Activated CD4-positive, alpha-beta T cell treated with anti-CD3 and anti-CD28 coated beads, Interleukin-2, Interleukin-4, amounts not matched to agents 100 ng/mL and 50 ng/mL, durations not matched to agents 16 hours and 8 hours (primary cell): ENCODE results near the gene OR8S1.
"Not testable (repeated sequence)": the region's sequence is repeated elsewhere in the genome, so short reads cannot be mapped to it uniquely, and the experiment has no call there.

Source experiments
- DNase-seq: peaks from one replicate; pipeline ENCODE4 v3.0.0-alpha.2; 2020; ENCODE audit warnings: low spot score

The OR8S1 gene

GRCh38 chr12:48525332-48525731, at the start of gene OR8S1:
Gene OR8S1, plus strand, starts transcription at chr12:48525632. Its CDS starts 0 bp downstream, at chr12:48525632.
- no peak for DNase-seq

- DNase-seq: no peak
Observed at GRCh38 chr12:48482198-48482597, 43.2 kb upstream of the OR8S1 start, which contains the start of gene C12orf54. Gene C12orf54, plus strand, starts transcription at chr12:48482498. Its CDS starts 799 bp downstream, at chr12:48483297.

GRCh38 chr12:48482930-48483329, 42.5 kb upstream of the OR8S1 start:
- DNase-seq: no peak

GRCh38 chr12:48486261-48486660, 39.2 kb upstream of the OR8S1 start:
- no peak for DNase-seq

- DNase-seq: no peak
Observed at GRCh38 chr12:48486679-48487078, 38.8 kb upstream of the OR8S1 start.

GRCh38 chr12:48489012-48489411, 36.4 kb upstream of the OR8S1 start:
- DNase-seq: peak; percentile 4

- not testable (repeated sequence) for DNase-seq
Observed at GRCh38 chr12:48489456-48489855, 36.0 kb upstream of the OR8S1 start.

GRCh38 chr12:48500281-48500680, 25.2 kb upstream of the OR8S1 start:
- not testable (repeated sequence) for DNase-seq

GRCh38 chr12:48506836-48507235, 18.6 kb upstream of the OR8S1 start:
- not testable (repeated sequence) for DNase-seq

GRCh38 chr12:48508987-48509386, 16.4 kb upstream of the OR8S1 start:
- DNase-seq: no peak

GRCh38 chr12:48510111-48510510, 15.3 kb upstream of the OR8S1 start:
- DNase-seq: no peak

GRCh38 chr12:48512855-48513254, 12.6 kb upstream of the OR8S1 start:
- no peak for DNase-seq

GRCh38 chr12:48514728-48515127, 10.7 kb upstream of the OR8S1 start:
- no peak for DNase-seq

- not testable (repeated sequence) for DNase-seq
Observed at GRCh38 chr12:48520381-48520780, 5.1 kb upstream of the OR8S1 start.

- no peak for DNase-seq
Observed at GRCh38 chr12:48527891-48528670, 2.6 kb downstream of the OR8S1 start.

GRCh38 chr12:48532601-48533000, 7.2 kb downstream of the OR8S1 start:
- DNase-seq: no peak

- DNase-seq: no peak
Observed at GRCh38 chr12:48536602-48537001, 11.2 kb downstream of the OR8S1 start.

- peak; percentile 34 for DNase-seq
Observed at GRCh38 chr12:48542300-48542928, 17.0 kb downstream of the OR8S1 start.

GRCh38 chr12:48545833-48546469, 20.5 kb downstream of the OR8S1 start:
- DNase-seq: no peak

GRCh38 chr12:48547012-48547411, 21.6 kb downstream of the OR8S1 start:
- DNase-seq: not testable (repeated sequence)

- DNase-seq: not testable (repeated sequence)
Observed at GRCh38 chr12:48551636-48552035, 26.2 kb downstream of the OR8S1 start.

- not testable (repeated sequence) for DNase-seq
Observed at GRCh38 chr12:48553666-48554343, 28.4 kb downstream of the OR8S1 start.
